Spleen (tissue), 11 donors: ENCODE data around the gene YOD1. TPM values are rescaled to one million over a fixed set of nuclear protein-coding genes. Genes with fewer than 3 reads are reported as not detected.

Source experiments
- DNase-seq: peaks from one replicate; pipeline ENCODE4 v3.0.0-alpha.2; 2020
- H3K27ac ChIP-seq, 8 donors: fragments of 200-600 bp; sonication (generic) in 7 of 8; 1 replicate in 4 of 8; 2 replicates in 4 of 8; pipeline versions ENCODE4 v1.5.0 to v1.8.0; 2016 to 2021; ENCODE audit warnings: inconsistent platforms in 4 of 8, mild to moderate bottlenecking in 4 of 8, moderate library complexity in 1 of 8
- H3K27me3 ChIP-seq, 7 donors: fragments of 200-600 bp; sonication (generic) in 6 of 7; replicated peaks in 1 of 7; 1 replicate in 4 of 7; 2 replicates in 3 of 7; pipeline versions ENCODE4 v1.5.0 to v1.8.0; 2016 to 2021; ENCODE audit warnings: inconsistent platforms in 3 of 7, mild to moderate bottlenecking in 1 of 7
- H3K36me3 ChIP-seq, 6 donors: fragments of 200-600 bp; sonication (generic) in 5 of 6; 1 replicate in 4 of 6; 2 replicates in 2 of 6; pipeline versions ENCODE4 v1.5.0 to v1.8.0; 2016 to 2021; ENCODE audit warnings: inconsistent platforms in 2 of 6
- H3K4me1 ChIP-seq, 6 donors: fragments of 200-600 bp; sonication (generic) in 5 of 6; 1 replicate in 3 of 6; 2 replicates in 3 of 6; pipeline versions ENCODE4 v1.5.0 to v1.8.0; 2016 to 2021; ENCODE audit warnings: inconsistent platforms in 3 of 6
- H3K4me3 ChIP-seq, 8 donors: fragments of 200-600 bp; sonication (generic) in 7 of 8; 1 replicate in 4 of 8; 2 replicates in 4 of 8; pipeline versions ENCODE4 v1.5.0 to v1.8.0; 2016 to 2021; ENCODE audit warnings: inconsistent platforms in 4 of 8, mild to moderate bottlenecking in 4 of 8, moderate library complexity in 2 of 8
- H3K9me3 ChIP-seq, 8 donors: fragments of 200-600 bp; sonication (generic) in 7 of 8; 1 replicate in 4 of 8; 2 replicates in 4 of 8; pipeline versions ENCODE4 v1.5.0 to v1.8.0; 2016 to 2021; ENCODE audit warnings: inconsistent platforms in 4 of 8
- POLR2A ChIP-seq, 3 donors: fragments of 450-650 bp; IDR thresholded peaks; one replicate each; pipeline ENCODE4 v1.5.1; 2017; ENCODE audit warnings: antibody characterized with exemption in 3 of 3, mild to moderate bottlenecking in 1 of 3
- POLR2AphosphoS5 ChIP-seq, 3 donors: sonication (generic); formaldehyde crosslinking; IDR thresholded peaks; one replicate each; pipeline ENCODE4 v1.5.1; 2017; ENCODE audit warnings: antibody characterized with exemption in 3 of 3
- WGBS, 5 donors: extraction: QIAGEN DNeasy Blood & Tissue Kit in 3 of 5; methylation state at CpG; one replicate each; pipeline versions ENCODE4 v1.1.5 to v1.1.7; 2013 to 2018; 5-methylcytosine and 5-hydroxymethylcytosine counted together
- intact Hi-C: fragments of 100-400 bp; cut with DNase I; formaldehyde crosslinking; loops from one replicate; pipeline ENCODE4 v1.15.0; 2023; ENCODE audit warnings: low total_unique reads
- polyA plus RNA-seq, 3 donors: library from polyadenylated mRNA; stranded (reverse); fragments of 200-250 nt; gene quantifications; one replicate each; pipeline ENCODE4 v1.2.1, GENCODE V29; 2013
- total RNA-seq, 7 donors: library from RNA; depleted of rRNA in 3 of 7; stranded (reverse); fragments of >200 nt in 3 of 7; fragmentation: NEBNext Ultra II Directional in 4 of 7; extraction: Animal tissue kit (Norgen Biotek cat#: 25700) in 4 of 7; gene quantifications; one replicate each; pipeline versions ENCODE4 v1.1.0 to v1.2.1, GENCODE V29; 2016 to 2021
- TF ChIP-seq, protein P1 (sequence below), 11 experiments: fragments of 200-600 bp in 7 of 11; fragments of 450-650 bp in 4 of 11; sonication (generic) in 4 of 11; IDR thresholded peaks in 8 of 11; conservative IDR thresholded peaks in 3 of 11; 1 replicate in 7 of 11; 2 replicates in 4 of 11; pipeline versions ENCODE4 v1.4.0 to v1.8.0; 2016 to 2021; ENCODE audit warnings: antibody characterized with exemption in 11 of 11, inconsistent platforms in 4 of 11, mild to moderate bottlenecking in 1 of 11
- donor health status: healthy with polysubstance abuse.
- donor health status: DM: no; HTN: no; CAD: no; lungs with moderate emphysema.
- donor health status: DM: no; HTN: no; CAD: no.
- donor health status: Bipolar disorder and iron deficiency.
- donor health status: healthy.
- donor health status: DM: no; HTN: no; CAD: no.
- donor health status: DM: yes; HTN: yes; CAD: no.

Gene YOD1
- total and polyA plus RNA-seq, 10 donors, result 2.8 to 23.2 (median 11.8) TPM

DNA sequence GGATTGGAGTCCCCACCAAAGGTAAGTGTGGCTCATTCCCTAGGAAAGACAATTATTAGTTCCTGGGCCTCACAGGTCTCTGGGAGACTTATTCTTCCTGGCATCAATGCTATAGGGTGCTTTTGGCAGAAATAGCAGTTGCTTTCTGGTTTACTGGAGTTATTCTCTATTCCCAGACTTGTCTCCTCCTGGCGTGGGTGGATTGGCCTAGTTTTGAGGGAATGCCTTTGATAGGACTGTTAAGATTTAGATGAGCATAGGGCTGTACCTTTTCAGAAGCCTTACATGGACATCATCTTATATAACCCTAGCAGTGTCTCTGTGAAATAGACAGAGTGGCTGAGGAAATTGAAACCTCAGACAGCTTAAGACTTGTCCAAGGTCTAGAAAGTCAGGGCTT, 11.1 kb upstream of the YOD1 start:
- no peak for DNase-seq
- Histone ChIP-seq H3K36me3 (peaks cover 0 to 89% (median 38%) of the 10 kb centered on the region in 6 donors), H3K27ac (no peak overlapping the region), H3K27me3 (no peaks in the 10 kb centered on the region), H3K4me1 (peaks cover 0 to 34% (median 9%) of the 10 kb centered on the region in 6 donors), H3K9me3 (no peaks in the 10 kb centered on the region), H3K4me3 (no peak overlapping the region)
- TF ChIP-seq, protein P1, sequence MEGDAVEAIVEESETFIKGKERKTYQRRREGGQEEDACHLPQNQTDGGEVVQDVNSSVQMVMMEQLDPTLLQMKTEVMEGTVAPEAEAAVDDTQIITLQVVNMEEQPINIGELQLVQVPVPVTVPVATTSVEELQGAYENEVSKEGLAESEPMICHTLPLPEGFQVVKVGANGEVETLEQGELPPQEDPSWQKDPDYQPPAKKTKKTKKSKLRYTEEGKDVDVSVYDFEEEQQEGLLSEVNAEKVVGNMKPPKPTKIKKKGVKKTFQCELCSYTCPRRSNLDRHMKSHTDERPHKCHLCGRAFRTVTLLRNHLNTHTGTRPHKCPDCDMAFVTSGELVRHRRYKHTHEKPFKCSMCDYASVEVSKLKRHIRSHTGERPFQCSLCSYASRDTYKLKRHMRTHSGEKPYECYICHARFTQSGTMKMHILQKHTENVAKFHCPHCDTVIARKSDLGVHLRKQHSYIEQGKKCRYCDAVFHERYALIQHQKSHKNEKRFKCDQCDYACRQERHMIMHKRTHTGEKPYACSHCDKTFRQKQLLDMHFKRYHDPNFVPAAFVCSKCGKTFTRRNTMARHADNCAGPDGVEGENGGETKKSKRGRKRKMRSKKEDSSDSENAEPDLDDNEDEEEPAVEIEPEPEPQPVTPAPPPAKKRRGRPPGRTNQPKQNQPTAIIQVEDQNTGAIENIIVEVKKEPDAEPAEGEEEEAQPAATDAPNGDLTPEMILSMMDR (IDR thresholded peaks at IDR 0.05 in 8 of 11, conservative IDR thresholded peaks at IDR 0.05 in 3 of 11), result no peak
- no peak for TF ChIP-seq POLR2AphosphoS5 (IDR thresholded peaks at IDR 0.05)
- TF ChIP-seq POLR2A (IDR thresholded peaks at IDR 0.05), result no peak
- intact Hi-C loops, result no loop called here
- 68 to 100% (median 93%) methylated on average over 1 of the region's 1 CpG for WGBS, 5 donors

DNA sequence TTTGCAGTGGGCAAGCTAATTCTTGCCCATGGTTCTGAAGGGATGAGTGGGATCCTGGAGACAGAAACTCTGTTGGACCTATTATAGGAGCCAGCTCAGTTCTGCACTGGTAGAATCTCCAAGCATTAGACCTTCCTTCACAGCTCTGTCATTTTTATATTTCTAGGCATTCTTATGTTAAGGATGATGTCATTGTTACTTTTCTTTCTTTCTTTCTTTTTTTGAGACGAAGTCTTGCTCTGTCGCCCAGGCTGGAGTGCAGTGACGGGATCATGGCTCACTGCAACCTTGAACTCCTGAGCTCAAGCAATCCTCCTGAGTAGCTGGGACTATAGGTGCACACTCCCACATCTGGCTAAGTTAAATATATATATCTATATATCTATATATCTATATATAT, 9.6 kb upstream of the YOD1 start:
- H3K4me1 ChIP-seq, result peaks cover 0 to 48% (median 10%) of the 10 kb centered on the region in 6 donors
- no peaks in the 10 kb centered on the region for H3K27me3 ChIP-seq
- no peak for DNase-seq
- TF ChIP-seq POLR2A (IDR thresholded peaks at IDR 0.05) (no peak), POLR2AphosphoS5 (IDR thresholded peaks at IDR 0.05) (no peak)
- TF ChIP-seq, protein P1 (IDR thresholded peaks at IDR 0.05 in 8 of 11, conservative IDR thresholded peaks at IDR 0.05 in 3 of 11), result no peak
- H3K9me3 ChIP-seq, result no peaks in the 10 kb centered on the region
- peaks cover 0 to 89% (median 35%) of the 10 kb centered on the region in 6 donors for H3K36me3 ChIP-seq
- peak overlapping the region in 5 of 8 donors; percentile 58 to 96 (median 85) for H3K27ac ChIP-seq
- intact Hi-C loops, result no loop called here
- no peak overlapping the region for H3K4me3 ChIP-seq
- WGBS, 5 donors, result 59 to 99% (median 77%) methylated on average over 3 of the region's 3 CpGs

DNA sequence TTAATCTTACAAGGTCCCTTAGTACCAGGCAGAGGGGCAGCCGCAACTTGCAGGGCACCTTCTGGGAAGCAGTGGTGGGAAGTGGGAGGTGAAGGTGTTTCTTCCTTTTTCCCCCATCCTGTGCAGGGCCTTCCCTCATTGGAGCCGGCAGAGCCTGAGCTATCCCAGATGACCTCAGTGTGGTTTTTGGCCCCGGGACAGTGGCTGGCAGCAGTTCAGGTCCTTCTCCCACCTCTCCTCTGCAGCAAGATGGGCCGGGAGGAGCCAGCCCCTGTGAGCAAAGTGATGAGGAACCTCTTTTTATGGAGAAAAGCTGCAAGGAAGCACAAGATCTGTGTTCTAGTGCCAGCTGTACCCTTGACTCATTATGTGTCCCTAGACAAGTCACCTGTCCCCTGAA, 8.9 kb upstream of the YOD1 start:
- peak overlapping the region in 1 of 8 donors; percentile 19 for H3K4me3 ChIP-seq
- H3K27ac ChIP-seq, result peak overlapping the region in 6 of 8 donors; percentile 44 to 96 (median 80)
- intact Hi-C loops, result no loop called here
- no peaks in the 10 kb centered on the region for H3K27me3 ChIP-seq
- TF ChIP-seq POLR2AphosphoS5 (IDR thresholded peaks at IDR 0.05) (no peak), POLR2A (IDR thresholded peaks at IDR 0.05) (no peak)
- TF ChIP-seq, protein P1 (IDR thresholded peaks at IDR 0.05 in 8 of 11, conservative IDR thresholded peaks at IDR 0.05 in 3 of 11), result no peak
- peaks cover 0 to 84% (median 32%) of the 10 kb centered on the region in 6 donors for H3K36me3 ChIP-seq
- H3K4me1 ChIP-seq, result peaks cover 0 to 55% (median 16%) of the 10 kb centered on the region in 6 donors
- DNase-seq, result no peak
- H3K9me3 ChIP-seq, result no peaks in the 10 kb centered on the region
- whole genome bisulfite sequencing, 5 donors, result 49 to 78% (median 61%) methylated on average over 4 of the region's 4 CpGs

DNA sequence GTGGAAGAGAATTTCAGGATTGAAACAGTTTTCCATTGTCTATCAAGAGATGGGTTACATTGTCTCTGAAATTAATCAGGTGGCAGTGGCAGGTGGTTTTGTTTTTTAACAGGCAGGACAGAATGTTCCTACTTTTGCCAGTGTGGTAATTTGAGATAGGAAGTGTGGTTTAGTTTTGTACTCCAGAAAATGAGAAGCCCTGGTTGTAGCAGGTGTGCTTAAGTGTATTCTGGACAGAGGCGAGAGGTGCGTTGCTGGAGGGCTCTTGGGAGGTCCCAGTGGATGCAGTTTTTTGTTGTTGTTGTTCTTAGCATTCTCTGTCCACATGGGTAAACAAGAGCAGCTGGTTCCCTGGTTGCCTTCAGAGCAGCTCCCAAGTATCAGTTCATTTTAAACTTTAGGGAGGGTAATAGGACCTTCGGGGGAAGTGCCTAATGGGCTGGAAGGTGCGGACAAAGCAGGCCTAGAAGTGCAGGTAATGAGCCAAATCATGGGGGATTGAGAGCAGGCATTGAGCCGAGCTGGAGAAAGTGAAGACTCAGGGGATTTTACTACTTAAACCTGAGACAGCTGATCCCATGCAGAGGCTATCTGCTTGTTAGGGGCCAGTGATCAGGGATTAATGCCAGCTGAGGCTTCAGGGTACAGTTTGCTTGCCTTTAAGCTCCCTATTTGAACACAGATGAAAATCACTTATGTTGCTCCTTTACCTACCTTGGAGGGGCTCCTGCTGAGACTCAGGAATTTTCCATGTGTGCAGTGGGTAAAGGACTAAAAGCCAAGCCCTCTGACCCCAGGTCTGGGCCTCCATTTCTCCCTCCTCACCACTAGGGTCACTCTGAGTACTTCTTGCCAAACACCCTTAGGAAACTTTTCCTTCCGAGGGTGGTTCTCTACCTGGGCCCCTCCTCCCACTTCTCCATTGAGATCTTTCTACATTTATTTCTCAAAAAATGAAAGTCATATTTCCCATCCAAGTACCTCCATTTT, 8.2 kb upstream of the YOD1 start:
- Histone ChIP-seq H3K4me3 (peak overlapping the region in 1 of 8 donors; percentile 19), H3K4me1 (peaks cover 0 to 62% (median 22%) of the 10 kb centered on the region in 6 donors), H3K9me3 (no peaks in the 10 kb centered on the region), H3K36me3 (peaks cover 0 to 77% (median 27%) of the 10 kb centered on the region in 6 donors), H3K27ac (peak overlapping the region in 7 of 8 donors; percentile 1 to 96 (median 75)), H3K27me3 (no peaks in the 10 kb centered on the region)
- DNase-seq, result no peak
- intact Hi-C loops, result no loop called here
- WGBS, 5 donors, result 61 to 72% (median 67%) methylated on average over 6 of the region's 6 CpGs
- TF ChIP-seq, protein P1 (IDR thresholded peaks at IDR 0.05 in 8 of 11, conservative IDR thresholded peaks at IDR 0.05 in 3 of 11), result peak in 2 of 11 experiments; percentile 31 to 41
- TF ChIP-seq POLR2AphosphoS5 (IDR thresholded peaks at IDR 0.05), result no peak
- TF ChIP-seq POLR2A (IDR thresholded peaks at IDR 0.05), result no peak
